K562 treated with DMSO at 1 percent for 4 hours (cell line): ENCODE data around the gene SLC2A8. TPM values are rescaled to one million over a fixed set of nuclear protein-coding genes. Genes with fewer than 3 reads are reported as not detected.

Experiments
- total RNA-seq: library from RNA; unstranded; fragments of 300-600 nt; gene quantifications from 2 replicates; pipeline ENCODE4 v1.2.3, GENCODE V29; 2022; ENCODE audit not compliant: insufficient read depth

Gene SLC2A8, protein sequence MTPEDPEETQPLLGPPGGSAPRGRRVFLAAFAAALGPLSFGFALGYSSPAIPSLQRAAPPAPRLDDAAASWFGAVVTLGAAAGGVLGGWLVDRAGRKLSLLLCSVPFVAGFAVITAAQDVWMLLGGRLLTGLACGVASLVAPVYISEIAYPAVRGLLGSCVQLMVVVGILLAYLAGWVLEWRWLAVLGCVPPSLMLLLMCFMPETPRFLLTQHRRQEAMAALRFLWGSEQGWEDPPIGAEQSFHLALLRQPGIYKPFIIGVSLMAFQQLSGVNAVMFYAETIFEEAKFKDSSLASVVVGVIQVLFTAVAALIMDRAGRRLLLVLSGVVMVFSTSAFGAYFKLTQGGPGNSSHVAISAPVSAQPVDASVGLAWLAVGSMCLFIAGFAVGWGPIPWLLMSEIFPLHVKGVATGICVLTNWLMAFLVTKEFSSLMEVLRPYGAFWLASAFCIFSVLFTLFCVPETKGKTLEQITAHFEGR
- 6.4 and 7.5 TPM in 2 replicates for total RNA-seq

DNA sequence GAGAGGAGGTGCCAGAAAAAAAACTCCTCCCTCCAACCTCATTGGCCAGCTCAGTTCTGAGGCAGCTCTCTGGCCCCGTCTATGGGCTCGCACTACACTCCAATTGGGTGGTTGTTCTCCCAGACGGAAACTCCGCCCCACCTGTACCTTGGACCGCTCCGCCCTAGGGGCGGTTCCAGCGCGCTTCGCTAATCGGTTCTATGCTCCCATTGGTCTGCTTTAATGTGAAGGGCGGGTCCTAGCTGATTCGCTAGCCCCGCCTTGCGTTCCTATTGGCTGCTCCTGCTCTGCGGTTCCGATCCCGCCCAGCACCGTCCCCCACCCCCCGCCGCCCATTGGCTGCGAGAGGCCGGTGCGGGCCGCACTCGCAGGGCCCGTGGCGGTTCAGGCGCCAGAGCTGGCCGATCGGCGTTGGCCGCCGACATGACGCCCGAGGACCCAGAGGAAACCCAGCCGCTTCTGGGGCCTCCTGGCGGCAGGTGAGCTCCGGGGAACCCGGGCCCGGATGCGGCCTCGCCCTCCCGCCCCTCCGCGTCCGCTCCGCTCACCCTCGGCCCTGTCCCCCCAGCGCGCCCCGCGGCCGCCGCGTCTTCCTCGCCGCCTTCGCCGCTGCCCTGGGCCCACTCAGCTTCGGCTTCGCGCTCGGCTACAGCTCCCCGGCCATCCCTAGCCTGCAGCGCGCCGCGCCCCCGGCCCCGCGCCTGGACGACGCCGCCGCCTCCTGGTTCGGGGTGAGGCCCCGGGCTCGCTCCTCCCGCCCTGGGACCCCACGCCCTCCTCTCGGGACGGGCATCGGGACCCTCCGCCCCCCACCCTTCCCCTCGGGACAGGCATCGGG, at the start of gene SLC2A8:
SLC2A8 (plus strand) TSS at position 362 of the 838 bp plus-strand sequence; CDS start at position 424, 62 bp downstream.

DNA sequence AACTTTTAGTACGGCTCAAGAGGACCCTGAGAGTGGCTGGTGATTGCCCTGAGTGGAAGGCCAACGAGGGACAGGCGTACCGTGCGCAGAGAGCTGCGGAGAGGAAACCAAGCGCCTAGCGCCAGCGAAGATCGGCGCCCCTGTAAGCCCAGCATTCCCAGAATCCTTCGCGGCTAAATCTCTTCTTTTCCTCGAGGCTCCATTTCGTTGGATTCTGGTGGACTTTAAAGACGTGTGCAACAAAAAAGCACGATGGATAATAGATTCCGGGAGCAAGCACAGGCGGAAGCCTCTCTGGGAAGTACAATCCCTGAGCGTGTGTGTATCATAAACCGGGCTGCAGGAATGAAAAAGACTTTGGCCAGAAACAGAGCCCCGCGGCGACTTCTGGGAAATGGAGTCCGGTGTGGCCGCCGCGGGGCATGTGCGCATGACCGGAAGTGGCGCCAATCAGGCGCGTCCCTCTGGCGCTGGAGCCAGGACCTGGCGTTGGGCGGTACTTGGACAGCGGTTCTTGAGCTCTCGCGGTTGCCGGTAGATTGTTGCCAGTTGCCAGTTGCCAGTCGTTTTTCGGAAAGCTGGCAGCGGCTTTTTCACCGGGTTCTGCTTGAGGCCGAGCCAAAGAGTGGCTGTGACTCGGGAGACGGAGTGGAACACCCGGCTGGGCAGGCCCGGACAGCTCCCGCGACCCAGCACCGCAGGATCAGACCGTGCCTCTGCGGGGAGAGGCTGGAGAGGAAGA, 27.1 kb downstream of the SLC2A8 start, which contains the start of gene ZNF79:
ZNF79 (plus strand) TSS at position 449 of the 742 bp plus-strand sequence. CDS start 406 bp downstream, outside the sequence.

DNA sequence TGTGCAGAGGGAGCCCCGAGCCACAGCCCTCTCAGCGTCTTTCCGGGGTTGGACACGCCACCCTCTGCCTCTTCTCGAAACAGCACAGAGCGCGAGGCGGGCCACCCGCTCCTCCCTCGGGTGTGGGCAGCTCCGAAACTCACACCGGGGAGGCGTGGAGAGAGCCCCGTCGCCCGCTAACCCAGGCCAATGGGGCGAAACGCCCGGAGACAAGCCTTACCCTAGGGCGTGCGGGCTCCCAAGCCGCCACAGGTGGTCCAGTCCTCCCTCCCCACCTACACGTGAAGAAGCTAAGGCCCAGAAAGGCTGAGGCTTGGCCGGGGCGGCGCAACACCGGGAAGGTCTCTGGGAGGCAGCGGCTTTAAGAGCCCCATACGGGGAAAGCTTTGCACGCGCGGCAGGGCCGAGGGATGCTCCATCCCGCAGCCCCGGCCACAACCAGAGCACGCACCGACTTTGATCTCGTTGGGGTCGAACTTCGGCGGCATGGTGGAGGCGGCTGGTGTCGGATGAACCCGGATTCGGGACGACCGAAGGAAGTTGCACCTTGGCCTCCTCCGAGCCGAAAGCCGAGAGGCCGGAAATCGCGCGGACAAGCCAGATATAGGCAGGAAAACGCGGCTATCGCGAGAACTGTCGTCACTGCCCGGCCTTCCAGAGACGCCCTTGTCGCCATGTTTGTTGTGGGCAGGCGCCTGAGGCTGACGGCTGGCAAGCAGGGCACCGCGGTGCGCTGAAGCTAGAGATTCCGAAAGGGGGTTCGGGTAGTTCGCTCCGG, 54.0 kb downstream of the SLC2A8 start, which contains the start of the genes LRSAM1 and RPL12:
LRSAM1 (plus strand) TSS at position 681 of the 778 bp plus-strand sequence. CDS start 3,018 bp downstream, outside the sequence.
RPL12 (minus strand) TSS at position 577 of the 778 bp plus-strand sequence; CDS start at position 488, 89 bp downstream.

Other genes with a start within 250 kb of the SLC2A8 start
- gene GARNL3, start 132.4 kb upstream of the SLC2A8 start, total RNA-seq: 0.34 TPM in 1 of 2 replicates, not detected in the other
- 3.2 and 4.7 TPM in 2 replicates for gene ZNF79, start 27.2 kb downstream of the SLC2A8 start, total RNA-seq
- gene RPL12, start 54.2 kb downstream of the SLC2A8 start, total RNA-seq: 5,332 and 5,686 TPM in 2 replicates
- 13.3 and 14.2 TPM in 2 replicates for gene LRSAM1, start 54.3 kb downstream of the SLC2A8 start, total RNA-seq
- 33.0 and 34.5 TPM in 2 replicates for gene STXBP1, start 215.1 kb downstream of the SLC2A8 start, total RNA-seq